Stimulated activated CD8-positive, alpha-beta memory T cell treated with anti-CD3 and anti-CD28 coated beads, Interleukin-2, amount 100 ng/mL, for 48 hours (primary cell): ENCODE measurements around the gene ITIH5.

Source experiments
- DNase-seq, 2 donors: peaks; one replicate each; pipeline ENCODE4 v3.0.0-alpha.2; 2020; ENCODE audit warnings: low read depth in 2 of 2

The ITIH5 gene

DNA sequence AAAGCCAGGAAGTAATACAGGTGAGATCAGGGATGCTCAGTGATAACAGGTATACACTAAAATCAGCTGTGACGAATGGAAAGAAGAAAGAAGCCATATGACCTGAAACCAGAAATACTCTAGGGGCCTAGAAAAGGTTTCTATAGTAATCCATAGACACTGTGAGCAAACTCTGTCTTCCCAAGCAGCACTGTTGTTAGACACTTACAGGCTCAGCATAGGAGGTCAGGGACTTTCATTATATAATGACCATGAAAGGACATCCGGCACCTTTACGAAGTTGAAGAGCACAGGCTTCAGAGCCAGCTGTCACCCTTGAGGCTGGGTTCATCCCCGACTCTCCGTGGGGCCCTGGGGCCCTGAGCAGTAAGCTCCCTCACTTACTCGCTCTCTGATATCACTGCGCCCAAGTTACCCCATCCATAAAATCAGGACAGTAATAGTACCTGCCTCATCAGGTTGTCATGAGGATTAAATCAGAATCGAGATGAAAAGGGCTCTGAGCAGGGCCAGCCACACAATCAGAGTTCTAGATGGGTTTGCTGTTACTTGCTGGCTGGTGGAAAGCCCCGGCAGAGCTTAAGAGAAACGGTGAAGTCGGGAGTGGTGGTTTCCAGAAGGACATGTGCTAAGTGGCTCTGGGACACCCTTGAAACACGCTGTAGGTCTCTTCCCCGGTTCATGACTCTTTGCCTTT, 79.5 kb downstream of the ITIH5 start:
- no peak for DNase-seq

DNA sequence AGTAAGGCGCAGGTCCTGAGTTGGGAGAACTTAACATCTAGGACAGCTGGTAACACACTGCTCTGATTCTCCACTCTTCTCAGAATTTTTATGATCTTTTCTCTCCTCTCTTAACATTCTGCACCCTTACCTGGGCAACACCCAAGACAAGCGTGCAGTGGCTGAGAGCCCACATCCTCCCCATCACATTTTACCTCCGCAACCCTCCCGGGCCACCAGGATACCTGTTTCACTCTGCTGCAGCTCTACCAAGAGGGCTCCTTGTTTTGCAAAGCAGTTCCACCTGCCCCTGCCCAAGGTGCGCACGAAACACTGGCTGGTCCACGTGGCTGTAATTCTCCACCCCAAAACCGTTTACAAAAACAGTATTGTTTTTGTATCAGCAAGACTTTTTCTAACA, 81.5 kb downstream of the ITIH5 start:
- DNase-seq = no peak

DNA sequence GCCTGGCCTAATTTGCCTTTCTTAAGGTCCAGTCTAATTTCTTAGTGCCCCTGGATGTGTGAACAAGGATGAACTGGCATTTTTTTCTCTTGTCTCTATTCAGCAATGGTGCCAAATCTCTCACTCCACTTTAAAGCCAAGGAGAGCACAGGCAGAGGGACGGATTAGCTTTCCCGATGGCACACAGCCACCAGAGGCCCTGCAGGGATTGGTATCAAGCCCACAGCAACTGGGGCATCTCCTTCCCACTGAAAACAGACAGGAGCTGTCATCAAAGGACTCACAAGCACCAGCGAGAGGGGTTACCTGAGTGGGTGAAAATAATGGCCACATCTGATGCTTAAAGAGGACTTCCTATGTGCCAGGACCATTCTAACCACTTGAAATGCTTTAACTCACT, 83.1 kb downstream of the ITIH5 start:
- DNase-seq = no peak

DNA sequence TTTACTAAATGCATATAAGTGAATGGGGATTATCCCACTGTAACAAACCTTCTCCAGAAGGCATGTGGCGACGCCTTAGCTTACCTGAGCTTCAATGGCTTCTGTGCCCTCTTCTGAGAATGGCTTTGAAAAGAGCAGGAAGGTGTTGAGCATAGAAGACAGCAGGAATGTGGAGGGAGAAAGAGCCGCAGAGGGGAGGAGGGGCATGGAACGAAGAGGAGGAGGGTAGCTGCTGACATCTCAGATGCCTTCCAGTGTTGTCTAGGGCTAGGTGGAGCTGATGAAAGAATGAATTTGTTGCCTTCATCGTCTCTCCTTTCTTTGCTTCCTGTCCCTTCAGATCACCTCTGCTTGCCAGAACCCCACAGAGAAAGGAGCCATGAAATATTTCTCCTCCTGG, 86.2 kb downstream of the ITIH5 start:
- DNase-seq = no peak

DNA sequence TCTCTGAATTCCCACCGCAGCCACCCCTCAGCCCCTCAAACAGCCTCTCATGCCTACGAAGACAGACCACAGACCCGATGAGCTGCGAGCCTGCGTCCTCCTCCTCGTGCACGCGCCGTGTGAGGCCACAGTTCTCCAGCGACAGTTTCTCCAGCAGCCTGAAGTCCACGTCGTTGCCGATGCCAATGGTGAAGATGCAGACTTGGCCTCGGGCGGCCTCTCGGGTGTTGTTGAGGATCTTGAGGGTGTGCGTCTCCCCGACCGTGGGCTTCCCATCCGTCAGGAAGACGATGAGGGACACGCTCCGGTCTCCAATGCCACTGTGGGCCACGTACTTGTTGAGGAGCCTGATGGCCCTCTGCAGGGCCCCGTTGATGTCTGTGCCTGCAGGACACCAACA, 87.1 kb downstream of the ITIH5 start:
- DNase-seq = no peak

DNA sequence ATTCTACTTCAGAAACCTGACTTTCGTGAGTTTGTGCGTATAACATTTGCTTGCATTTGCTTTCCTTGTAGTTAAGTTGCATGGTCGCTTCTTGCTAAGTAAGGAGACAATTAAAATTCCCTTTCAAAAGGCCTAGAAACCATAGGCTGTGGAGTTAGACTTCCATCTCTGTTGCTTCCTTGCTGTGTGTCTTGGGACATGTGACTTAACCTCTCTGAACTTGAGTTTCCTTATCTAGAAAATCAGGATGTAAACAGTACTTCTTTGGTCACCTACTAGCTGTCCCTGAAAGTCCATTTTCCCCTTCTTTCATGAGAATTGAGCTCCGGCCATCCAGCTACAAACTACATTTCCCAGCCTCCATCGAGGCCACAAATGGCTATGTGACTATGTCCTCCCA, 89.2 kb downstream of the ITIH5 start:
- no peak for DNase-seq

DNA sequence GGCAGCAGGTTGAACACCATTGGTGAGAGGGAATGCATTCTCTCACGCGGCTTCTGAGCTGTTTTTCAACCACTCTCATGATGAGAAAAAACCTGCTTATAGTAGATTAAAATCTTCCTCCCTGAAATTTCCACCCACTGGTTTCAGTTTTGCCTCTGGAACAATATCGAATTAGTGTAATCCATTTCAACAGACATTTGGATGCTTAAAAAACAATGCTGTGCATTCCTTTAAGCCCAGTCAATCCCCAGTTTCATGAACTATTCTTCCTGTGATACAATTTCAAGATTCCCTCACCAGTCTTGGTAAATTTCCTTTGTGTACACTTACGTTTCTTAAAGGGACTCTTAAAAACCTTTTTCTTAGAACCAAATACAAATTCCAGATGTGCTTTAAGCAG, 89.6 kb downstream of the ITIH5 start:
- DNase-seq = no peak

DNA sequence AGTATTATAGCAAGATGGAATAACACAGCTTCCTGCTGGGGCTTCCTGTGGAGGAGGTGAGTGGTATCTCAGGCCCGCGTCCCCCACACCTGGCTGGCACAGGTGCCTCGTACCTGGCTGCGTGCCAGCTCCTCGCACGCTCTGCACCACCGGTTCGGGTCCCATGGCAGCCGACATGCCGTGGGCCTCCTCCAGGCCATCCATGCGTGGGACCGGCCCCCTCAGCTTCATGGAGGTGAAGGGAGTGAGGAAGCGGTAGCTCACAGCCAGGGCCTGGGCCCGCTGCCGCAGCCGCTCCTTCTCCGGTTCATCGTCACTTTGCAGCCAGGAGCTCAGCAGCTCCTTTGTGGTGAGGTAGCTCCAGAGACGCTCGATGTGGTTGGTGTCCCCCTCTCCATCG, 90.4 kb downstream of the ITIH5 start:
- no peak for DNase-seq

DNA sequence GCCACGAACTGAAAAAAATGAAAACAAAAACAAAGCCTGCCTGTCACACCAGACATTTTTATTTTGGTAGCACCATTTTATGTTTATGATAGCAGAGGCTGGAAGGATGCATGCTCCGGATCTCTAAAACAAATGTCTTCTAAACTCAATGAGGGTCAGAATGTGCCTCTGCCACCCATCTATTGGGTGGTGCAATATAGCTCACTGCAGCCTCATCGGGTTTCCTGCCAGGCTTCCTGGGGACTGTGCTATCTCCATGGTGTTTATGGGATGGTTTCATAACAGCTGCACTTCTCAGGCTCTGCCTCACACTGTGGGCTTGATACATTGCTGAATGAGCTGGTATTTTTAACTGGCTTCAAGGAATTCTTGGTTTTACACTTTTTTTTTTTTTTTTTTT, 94.4 kb downstream of the ITIH5 start:
- DNase-seq = no peak

DNA sequence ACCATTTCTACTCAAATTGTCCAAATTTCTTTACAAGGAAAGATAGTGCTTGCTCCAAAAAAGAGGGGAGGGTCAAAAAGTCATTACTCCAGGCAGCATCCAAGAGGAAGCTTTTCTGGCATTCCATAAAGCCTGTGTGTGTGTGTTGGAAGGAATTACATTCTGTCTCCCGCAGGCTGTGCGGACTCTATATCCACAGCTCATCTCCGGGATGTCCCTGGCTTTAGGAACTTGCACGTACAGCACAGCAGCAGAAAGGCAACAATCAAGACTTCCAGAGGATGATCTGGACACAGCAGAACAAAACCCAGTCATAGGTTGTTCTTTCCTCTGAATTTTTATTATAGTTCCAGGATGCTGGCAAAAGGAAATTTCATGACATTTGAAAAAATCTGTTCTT, 94.8 kb downstream of the ITIH5 start:
- no peak for DNase-seq

DNA sequence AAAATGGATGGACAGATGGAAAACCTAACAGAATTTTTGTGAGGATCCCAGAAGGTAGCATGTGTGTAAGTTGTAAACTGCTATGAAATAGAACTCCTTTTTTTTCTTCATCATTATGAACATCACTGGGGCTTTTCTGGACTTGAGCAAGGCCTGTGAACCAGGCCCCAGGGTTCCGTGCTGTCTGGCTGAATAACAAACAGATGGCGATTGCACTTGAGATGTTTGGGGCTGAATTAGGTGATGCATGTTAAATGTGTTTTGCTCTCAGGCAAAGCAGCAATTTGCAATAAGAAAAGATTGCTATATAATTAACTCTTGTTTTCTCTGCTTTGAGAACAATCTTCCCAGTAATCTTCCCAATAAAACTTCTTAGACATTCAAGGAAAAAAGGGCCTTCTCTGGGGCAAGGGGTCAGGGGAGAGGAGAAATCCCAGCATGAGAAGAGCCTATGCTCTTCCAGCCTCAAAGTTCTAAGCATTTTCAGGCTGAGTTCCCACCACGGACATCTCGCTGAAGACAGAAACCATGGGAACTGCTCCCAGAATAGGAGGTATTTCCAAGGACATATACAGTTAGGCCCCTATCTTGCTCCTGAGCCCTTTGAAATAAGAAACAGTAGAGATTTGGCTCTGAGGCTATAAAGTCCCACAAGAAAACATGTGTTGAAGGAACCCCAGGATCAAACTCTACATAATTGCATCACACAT, 98.7 kb downstream of the ITIH5 start:
- no peak for DNase-seq

DNA sequence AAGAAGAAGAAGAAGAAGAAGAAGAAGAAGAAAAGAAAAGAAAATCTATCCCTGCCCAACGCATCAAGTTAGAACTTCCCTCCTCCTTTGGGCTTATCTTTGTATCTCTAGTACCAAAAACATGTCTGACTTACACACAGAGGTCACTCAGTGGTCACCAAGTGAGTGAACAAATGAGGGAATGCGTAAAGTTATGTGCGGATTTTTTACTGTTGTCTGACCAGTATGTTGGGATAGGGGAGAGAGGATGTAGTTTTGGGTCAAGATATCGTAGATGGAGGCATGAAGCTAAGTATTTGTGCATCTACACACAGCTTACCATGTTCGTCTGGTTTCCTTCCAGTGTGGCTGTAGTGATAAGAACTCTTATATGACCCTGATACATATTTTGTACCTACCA, 99.9 kb downstream of the ITIH5 start:
- DNase-seq = no peak

DNA sequence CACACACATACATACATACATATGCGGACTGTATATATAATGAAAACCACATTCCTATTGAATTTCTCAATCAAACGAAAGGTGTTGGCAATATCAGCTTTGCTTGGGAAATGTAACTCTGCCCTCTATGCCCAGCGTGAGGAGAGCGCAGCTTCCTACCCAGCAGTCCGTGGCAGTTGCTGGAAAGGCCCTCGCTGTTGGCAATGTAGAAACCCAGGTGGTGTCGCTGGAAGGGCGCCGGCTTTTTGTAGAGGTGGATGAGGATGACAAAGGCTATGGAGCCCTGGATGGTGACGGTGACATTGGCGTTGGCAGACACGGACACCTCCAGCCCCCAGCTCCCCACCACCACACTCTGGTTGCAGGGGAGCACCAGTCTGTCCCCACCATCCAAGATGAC, 100.9 kb downstream of the ITIH5 start:
- no peak for DNase-seq

DNA sequence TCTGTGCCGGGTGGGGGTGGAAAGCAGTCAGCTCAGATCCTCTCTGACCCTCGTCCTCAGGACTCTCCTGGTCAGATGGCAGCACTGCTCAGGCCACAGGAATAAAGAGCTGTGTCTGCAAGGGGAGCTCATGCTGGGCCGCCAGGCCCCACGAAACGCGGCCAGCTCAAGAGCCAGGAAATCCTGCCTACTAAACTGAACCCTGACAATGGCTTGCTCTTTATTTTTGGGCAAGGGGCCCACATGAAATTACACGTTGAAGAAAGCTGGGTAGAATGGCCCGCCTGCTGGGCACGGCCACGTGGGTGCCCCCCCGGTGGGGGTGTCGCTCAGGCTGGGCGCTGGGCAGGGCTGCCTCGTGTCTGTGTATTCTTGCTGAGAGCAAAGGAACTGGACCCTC, 103.0 kb downstream of the ITIH5 start:
- DNase-seq = no peak

DNA sequence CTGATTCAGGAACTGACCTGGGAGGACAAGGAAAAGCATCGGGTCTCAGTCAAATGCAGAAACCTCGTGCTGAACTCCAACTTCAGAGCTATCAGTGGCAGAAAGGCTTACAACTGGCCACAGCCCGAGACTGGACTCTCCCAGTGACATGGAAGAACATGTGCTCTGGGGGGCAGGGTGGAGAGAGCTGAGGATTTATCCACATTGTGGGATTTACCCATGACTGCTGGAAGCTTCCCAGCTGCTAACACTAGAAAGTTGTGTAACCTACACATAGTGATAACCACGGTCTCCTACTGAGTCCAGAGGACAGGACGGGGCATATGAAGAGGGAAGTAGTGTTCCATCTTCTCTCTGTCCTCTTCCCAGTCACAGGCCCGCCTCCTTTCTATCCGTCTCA, 103.4 kb downstream of the ITIH5 start:
- DNase-seq = no peak

DNA sequence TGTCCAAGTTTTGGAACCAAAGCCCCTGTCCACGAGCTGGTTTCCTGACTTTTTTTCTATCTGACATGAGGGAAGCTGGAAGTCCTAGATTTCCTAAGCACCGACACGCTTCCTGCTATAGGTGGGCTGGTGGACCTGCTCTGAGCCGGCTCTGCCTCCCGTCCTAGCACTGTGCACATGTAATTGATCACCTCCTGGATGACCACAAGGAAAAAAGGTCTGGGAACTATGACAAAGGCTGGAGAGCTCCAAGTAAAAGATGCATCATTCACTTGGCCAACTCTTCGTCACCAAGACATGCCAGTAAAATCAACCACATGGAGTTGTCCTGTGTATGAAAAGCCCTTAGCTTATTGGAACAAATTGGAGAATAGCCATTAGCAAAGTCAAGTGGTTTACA, 104.8 kb downstream of the ITIH5 start:
- DNase-seq = no peak

DNA sequence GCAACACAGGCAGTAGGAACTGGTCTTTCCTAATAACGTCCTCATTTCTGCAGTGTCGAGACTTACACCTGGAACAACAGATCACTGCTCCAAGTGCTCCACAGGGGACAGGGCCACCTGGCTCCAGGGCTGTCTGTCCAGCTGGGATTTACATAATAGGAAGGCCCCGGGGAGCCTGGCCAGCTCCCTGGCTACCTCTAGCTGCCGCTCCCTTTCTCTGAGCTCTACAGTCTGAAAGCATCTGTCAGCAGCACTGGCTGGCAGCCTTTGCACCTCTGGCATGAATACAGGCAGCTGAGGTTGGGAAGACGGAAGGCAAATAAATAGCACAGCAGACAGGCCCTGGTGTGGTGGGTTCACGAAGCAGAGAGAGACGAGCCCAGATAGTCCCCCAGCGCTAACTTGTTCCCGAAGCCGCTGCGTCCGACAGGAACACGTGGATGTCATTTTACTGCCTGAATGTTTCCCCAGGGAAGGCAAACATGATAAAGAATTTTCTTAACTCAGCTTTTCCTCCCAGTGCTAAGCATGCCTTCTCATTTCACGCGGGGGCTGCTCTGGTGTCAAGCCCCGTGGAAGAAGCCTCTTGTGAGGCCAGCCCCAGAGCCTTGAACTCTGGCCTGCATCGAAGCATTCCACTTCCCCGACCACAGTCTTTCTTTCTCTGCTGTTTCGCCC, 105.4 kb downstream of the ITIH5 start:
- no peak for DNase-seq

DNA sequence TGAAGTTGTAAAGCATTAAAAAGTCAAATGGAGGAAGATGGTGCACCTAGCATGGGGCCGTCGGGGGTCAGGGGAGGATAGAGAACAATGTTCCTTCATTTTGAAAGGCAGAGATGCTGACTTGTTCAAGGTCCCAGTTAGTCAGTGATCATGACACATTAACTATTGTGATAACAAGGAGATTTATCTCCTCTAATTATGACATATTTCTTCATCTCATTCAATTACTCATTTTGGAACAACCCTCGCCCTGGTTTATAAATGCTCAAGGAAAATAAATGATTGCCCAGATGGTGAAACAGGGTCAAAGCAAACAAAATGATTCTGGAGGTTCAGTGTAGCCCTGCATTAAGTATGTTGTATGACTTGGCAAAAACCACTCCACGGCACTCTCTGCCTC, 106.2 kb downstream of the ITIH5 start:
- no peak for DNase-seq

DNA sequence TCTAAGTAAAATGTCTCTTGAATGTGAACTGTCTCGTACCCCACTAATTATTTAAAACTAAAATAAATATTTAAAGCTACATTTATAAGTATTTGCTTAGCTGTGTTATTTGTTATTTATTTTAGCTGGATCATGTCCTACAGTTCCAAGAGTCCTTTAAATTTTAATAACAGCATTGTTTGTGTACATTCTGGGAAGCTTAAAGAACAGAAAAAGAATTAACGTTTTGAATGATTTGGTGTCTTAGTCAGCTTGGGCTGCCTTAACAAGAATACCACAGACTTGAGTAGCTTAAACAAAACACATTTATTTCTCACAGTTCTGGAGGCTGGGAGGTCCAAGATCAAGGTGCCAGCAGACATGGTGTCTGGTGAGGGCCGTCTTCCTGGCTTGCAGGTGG, 107.4 kb downstream of the ITIH5 start:
- no peak for DNase-seq

DNA sequence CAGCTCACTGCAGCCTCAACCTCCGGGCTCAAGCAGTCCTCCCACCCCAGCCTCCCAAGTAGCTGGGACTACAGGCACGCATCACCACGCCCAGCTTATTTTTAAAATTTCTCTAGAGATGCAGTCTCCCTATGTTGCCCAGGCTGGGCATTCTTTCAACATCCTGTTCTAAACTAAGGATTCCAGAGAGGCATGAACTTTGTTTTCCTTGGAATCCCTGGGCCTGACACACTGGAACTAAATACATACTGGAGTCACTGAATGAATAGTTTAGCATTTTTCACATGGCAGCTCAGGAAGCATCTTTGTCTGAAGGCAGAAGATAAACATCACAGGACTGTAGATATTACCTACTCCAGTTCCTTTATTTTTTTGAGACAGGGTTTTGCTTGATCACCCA, 108.7 kb downstream of the ITIH5 start:
- no peak for DNase-seq

DNA sequence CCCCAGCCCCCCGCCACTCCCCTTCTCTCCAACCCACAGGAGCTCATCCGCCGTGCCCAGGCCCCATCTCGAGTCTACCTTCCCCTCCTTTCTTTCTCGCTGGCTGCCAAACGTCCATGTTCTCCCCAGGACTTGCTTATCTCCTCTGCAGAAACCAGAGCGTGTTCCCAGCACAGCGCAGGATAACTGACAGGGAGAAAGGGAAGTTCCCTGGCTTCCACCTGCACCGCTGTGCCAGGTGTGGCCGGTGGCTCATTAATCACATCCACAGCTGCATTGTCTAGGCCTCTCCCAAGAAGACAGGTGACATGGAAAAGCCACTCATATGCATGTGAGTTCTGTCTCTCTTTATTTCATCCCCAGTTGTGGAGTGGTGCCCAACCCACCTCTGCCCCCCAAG, 113.2 kb downstream of the ITIH5 start:
- DNase-seq = no peak

DNA sequence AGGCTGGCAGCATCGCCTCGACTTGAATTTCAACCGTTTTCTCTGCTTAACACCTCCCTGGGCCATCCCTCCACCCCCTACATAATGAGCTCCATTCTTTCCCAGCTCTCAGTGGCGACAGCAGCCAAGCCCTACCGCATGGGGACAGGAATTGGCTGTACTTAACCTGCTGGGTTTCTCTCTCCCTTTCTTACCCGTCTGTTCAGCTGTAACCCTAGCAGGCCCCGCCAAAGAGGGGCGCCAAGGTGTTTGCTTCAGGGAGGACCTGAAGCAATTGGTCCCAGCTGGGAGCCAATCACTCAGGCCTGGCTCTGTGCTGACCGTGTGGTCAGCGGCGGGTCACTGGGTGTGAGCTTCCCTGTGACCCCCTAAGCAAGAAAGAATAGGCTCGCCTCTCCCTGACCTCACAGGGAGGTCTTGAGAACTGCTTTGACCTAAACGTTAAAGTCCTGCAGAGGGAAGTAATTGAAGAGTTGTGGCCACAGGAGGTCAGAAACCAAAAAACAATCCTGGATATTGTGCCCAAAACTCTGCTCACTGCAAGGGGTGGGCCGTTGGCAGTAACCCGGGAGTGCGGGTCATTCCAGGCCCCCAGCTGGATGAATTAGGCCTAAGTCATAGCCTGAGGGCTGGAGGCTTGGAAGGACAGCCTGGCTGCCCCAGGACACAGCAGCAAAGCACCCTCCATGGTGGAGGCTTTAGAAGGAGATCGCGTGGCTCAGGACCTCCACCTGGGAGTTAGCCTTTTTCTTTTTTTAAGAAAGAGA, 114.6 kb downstream of the ITIH5 start:
- no peak for DNase-seq

DNA sequence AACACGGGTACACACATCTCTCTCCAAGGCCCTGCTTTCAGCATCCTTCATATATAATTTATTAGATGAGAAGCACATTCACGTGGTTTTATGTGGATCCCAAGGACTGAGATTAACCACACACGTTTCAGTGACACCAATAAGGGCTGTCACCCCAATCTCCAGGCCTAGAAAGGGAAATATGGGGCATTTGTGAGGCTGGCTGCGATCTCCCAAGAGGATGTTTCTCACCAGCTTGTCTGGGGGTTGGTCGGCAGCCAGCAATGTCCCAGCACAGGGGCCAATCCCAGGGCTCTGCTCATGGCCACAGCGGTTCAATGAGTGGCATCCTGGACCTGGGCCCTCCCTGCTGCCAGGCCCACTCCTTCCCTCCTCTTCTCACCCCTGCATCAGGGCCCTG, 115.5 kb downstream of the ITIH5 start:
- no peak for DNase-seq
